ENCODE data around the gene MYLK.

DNA sequence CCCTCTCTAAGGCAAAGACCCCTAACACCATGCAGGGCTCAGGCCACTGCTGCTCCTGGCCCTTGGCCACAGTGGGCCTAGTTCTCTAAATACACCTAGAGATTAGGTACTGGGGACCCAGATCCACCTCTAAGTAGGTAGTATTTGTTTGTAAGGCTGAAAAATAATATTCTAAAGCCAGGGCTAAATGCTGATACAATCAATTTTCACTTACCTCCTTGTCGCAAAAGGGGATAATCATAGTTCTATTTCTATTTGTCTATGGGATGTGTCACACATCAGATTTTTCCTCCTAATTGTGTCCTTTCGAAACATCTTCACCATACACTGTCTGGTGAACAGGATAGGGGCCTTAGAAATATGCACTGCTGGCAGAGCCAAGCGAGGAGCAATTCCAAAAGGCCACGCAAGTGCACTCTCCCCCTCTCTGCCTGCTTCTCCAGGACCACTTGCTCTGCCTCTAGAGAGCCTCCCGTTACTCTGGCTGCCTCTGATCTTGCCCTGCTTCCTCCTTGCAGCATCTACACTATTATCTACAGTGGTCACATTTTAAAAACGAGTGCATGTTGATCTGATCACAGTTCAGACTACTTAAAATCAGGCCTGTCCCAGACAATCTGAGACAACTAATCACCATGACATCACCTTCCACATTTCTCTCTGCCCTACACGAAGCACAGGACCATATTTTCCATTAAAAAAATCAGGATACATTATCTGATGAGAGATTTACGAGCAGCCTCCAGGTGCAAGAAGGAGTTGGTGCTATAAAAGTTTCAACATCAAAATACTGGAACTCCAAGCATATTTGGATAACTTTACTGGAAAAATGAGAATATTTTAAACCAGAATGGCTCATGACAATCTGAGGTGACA lies 115.4 kb downstream of the MYLK start:
- TF ChIP-seq EZH2 (IDR thresholded peaks at IDR 0.05) (no peak), POLR2AphosphoS5 (IDR thresholded peaks at IDR 0.05; ENCODE audit: borderline replicate concordance, low read depth, low read length) (no peak)

All from SK-N-MC (cell line).